Natural killer cell (primary cell): Measurements from ENCODE around the gene CXCR5. TPM values are rescaled to one million over a fixed set of nuclear protein-coding genes. Genes with fewer than 3 reads are reported as not detected.

Experiments used
- ATAC-seq, 3 donors: fragments of 150-1000 bp in 2 of 3; fragments of 200-7000 bp in 1 of 3; cut with Tn5 transposase; 1 replicate in 1 of 3; 2 replicates in 2 of 3; pipeline ENCODE4 v1.10.0; 2021; ENCODE audit warnings: mild to moderate bottlenecking in 2 of 3, moderate library complexity in 2 of 3
- DNase-seq, 2 donors: peaks; one replicate each; pipeline versions ENCODE4 v3.0.0 to v3.0.0-alpha.2; 2013 to 2021; ENCODE audit warnings: mixed read lengths in 1 of 2
- H3K27ac ChIP-seq: one replicate; pipeline ENCODE4 v1.5.1; 2013; ENCODE audit warnings: mild to moderate bottlenecking, low read length
- H3K27me3 ChIP-seq: one replicate; pipeline ENCODE4 v1.6.1; 2013; ENCODE audit warnings: low read length; ENCODE audit not compliant: control insufficient read depth, insufficient read depth
- H3K36me3 ChIP-seq: one replicate; pipeline ENCODE4 v1.6.1; 2013; ENCODE audit warnings: low read length; ENCODE audit not compliant: control insufficient read depth, insufficient read depth
- H3K4me1 ChIP-seq: one replicate; pipeline ENCODE4 v1.6.1; 2013; ENCODE audit warnings: low read length; ENCODE audit not compliant: control insufficient read depth, insufficient read depth
- H3K4me3 ChIP-seq: one replicate; pipeline ENCODE4 v1.5.1; 2013; ENCODE audit warnings: low read length
- H3K9me3 ChIP-seq: one replicate; pipeline ENCODE4 v1.6.1; 2013; ENCODE audit warnings: low read length; ENCODE audit not compliant: control insufficient read depth, insufficient read depth
- H3K27ac Mint-ChIP-seq, 2 donors: one replicate each; pipeline ENCODE4 v1.8.0; 2022; ENCODE audit warnings: mild to moderate bottlenecking in 2 of 2, mixed read lengths in 2 of 2, moderate library complexity in 1 of 2
- H3K27me3 Mint-ChIP-seq, 2 donors: one replicate each; pipeline ENCODE4 v1.8.0; 2022; ENCODE audit warnings: low read depth in 2 of 2, mixed read lengths in 2 of 2
- H3K36me3 Mint-ChIP-seq: one replicate; pipeline ENCODE4 v1.8.0; 2022; ENCODE audit warnings: mixed read lengths
- H3K4me1 Mint-ChIP-seq, 2 donors: one replicate each; pipeline ENCODE4 v1.8.0; 2022; ENCODE audit warnings: mixed read lengths in 2 of 2
- H3K4me3 Mint-ChIP-seq: one replicate; pipeline ENCODE4 v1.8.0; 2022; ENCODE audit warnings: mild to moderate bottlenecking, moderate library complexity, mixed read lengths
- H3K9me3 Mint-ChIP-seq, 2 donors: one replicate each; pipeline ENCODE4 v1.8.0; 2022; ENCODE audit warnings: mixed read lengths in 2 of 2
- WGBS: methylation state at CpG from one replicate; pipeline ENCODE4 v1.1.7; 2013; ENCODE audit warnings: missing lambda C conversion rate; ENCODE audit not compliant: insufficient coverage; 5-methylcytosine and 5-hydroxymethylcytosine counted together
- intact Hi-C: fragments of 100-400 bp; cut with micrococcal nuclease; formaldehyde crosslinking; loops from one replicate; pipeline ENCODE4 v1.14.2; 2022
- total RNA-seq, 4 donors: library from RNA; stranded (reverse); fragments of 120-200 nt in 1 of 4; gene quantifications; one replicate each; pipeline versions ENCODE4 v1.2.3 to v1.2.4, GENCODE V29; 2013 to 2022
- TF ChIP-seq, protein P1 (sequence below): fragments of 200-600 bp; IDR thresholded peaks from one replicate; pipeline ENCODE4 v1.8.0; 2022; ENCODE audit warnings: antibody characterized with exemption

The CXCR5 gene
- total RNA-seq, 3 donors from 2014 or later (not counting 1 experiment from before 2014, with no cell fraction given) = 0.56 to 1.3 (median 0.86) TPM

DNA sequence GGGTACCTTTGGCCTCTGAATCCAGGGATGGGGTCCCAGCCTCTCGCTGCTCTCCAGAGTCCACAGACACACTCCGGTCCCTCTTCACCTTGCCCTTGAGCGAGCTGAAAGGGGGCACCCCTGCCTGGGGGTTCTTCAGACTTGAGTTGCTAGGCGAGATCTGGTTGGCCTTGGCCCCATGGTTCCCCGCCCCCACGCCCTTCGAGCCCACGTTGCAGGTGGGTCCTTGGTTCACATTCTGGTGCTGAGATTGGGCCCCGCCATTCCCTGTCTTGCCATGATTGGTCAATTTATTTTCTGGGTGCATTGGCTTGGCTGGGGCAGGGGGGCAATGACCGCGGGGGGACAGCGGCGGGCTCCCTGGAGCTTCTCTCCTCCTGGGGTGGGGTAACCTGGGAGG, 24.6 kb downstream of the CXCR5 start:
- intact Hi-C loops = no loop called here
- WGBS = 90% methylated on average over 13 of the region's 13 CpGs
- Histone ChIP-seq H3K4me1 (peaks cover 57% of the 10 kb centered on the region), H3K9me3 (no peaks in the 10 kb centered on the region), H3K36me3 (peaks cover 43% of the 10 kb centered on the region), H3K27ac (no peak overlapping the region), H3K27me3 (no peaks in the 10 kb centered on the region), H3K4me3 (no peak overlapping the region)
- Mint-ChIP-seq H3K36me3 (peaks cover 11% of the 10 kb centered on the region), H3K4me1 (peaks cover 40 to 60% of the 10 kb centered on the region in 2 donors), H3K27me3 (no peaks in the 10 kb centered on the region), H3K9me3 (no peaks in the 10 kb centered on the region), H3K27ac (peak overlapping the region; percentile 86 to 90), H3K4me3 (no peak overlapping the region)
- TF ChIP-seq, protein P1, sequence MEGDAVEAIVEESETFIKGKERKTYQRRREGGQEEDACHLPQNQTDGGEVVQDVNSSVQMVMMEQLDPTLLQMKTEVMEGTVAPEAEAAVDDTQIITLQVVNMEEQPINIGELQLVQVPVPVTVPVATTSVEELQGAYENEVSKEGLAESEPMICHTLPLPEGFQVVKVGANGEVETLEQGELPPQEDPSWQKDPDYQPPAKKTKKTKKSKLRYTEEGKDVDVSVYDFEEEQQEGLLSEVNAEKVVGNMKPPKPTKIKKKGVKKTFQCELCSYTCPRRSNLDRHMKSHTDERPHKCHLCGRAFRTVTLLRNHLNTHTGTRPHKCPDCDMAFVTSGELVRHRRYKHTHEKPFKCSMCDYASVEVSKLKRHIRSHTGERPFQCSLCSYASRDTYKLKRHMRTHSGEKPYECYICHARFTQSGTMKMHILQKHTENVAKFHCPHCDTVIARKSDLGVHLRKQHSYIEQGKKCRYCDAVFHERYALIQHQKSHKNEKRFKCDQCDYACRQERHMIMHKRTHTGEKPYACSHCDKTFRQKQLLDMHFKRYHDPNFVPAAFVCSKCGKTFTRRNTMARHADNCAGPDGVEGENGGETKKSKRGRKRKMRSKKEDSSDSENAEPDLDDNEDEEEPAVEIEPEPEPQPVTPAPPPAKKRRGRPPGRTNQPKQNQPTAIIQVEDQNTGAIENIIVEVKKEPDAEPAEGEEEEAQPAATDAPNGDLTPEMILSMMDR = no peak
- DNase-seq = no peak
- no peak for ATAC-seq

DNA sequence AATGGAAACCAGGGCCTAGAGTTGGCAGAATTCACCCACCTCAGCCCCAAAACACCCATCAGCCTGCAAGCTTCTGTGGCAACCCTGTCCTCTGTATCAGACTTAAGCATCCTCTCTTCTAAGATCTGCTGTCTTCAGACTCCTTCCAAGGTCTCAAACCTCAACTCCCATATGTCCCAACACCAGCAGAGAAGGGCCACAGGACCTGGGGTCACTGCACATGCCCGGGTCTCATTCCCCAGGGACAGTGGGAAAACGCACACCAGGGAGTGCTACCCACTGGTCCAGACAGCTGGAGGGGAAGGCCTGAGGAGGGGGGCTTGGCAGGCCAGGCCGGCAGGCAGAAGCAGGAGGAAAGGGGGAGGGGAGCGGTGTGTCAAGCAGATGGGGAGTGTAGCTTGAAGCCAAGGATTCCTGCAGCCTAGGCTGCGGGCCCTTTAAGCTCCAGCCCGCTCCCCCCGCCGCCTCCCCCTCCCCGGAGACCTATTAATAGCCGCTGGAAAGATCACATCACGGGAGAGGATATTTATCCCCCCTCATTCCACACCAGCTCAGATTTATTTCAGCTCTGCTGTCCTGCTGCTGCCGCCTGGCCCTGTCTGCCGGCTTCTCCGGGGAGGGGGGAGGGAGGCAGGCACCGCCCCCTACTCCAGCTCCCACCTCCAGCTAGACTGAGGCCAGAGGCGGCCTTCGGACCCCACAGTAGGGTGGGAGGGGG, 25.4 kb downstream of the CXCR5 start:
- Histone ChIP-seq H3K4me3 (no peak overlapping the region), H3K4me1 (peaks cover 65% of the 10 kb centered on the region), H3K27ac (peak overlapping the region; percentile 94), H3K9me3 (no peaks in the 10 kb centered on the region), H3K36me3 (peaks cover 37% of the 10 kb centered on the region), H3K27me3 (no peaks in the 10 kb centered on the region)
- ATAC-seq = no peak
- H3K36me3 Mint-ChIP-seq = peaks cover 11% of the 10 kb centered on the region
- 55% methylated on average over 10 of the region's 17 CpGs for WGBS
- no peaks in the 10 kb centered on the region for H3K9me3 Mint-ChIP-seq
- peak overlapping the region; percentile 86 to 90 for H3K27ac Mint-ChIP-seq
- peak overlapping the region; percentile 50 for H3K4me3 Mint-ChIP-seq
- TF ChIP-seq, protein P1 = no peak
- H3K4me1 Mint-ChIP-seq = peaks cover 42 to 68% of the 10 kb centered on the region in 2 donors
- no peaks in the 10 kb centered on the region for H3K27me3 Mint-ChIP-seq
- DNase-seq = peak in 1 of 2 donors; percentile 58
- intact Hi-C loops = no loop called here

DNA sequence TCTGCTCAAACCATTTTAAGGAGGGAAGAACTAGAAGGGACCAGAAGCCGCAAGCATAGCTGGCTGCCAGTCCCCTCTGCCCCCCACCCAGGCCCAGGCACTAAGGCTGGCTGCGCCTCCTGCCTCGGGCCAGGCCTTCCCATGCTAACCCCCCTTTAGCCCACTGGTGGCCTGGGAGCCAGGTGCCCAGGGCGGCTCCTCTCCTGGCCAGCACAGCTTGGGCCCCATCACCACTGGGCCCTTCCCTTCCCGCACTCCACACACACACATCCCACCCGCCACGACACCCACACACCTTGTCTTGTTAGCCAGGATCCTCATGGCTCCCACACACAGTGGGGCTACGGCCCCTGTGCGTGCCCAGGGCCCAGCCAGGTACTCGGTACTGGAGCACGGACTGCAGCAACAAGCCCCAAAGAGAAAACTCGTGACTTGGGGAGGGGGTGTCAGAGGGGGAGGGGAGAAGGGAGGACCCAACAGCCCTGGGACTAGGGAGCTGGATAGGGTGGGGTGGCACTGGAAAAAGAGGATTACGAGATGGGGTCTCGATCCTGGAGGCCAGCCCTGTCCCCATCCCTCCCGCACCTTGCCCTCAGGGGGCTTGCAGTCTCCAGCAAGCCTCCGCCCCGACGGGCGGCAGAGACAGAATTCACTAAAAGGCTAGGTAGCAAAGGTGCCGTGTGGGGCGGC, 26.1 kb downstream of the CXCR5 start:
- WGBS = 93% methylated on average over 21 of the region's 21 CpGs
- Mint-ChIP-seq H3K36me3 (peaks cover 11% of the 10 kb centered on the region), H3K4me1 (peaks cover 50 to 75% of the 10 kb centered on the region in 2 donors)

More for the DNA sequence above, 26.1 kb downstream of the CXCR5 start:
- TF ChIP-seq, protein P1 = no peak
- DNase-seq (no peak), ATAC-seq (no peak)
- Histone ChIP-seq H3K27me3 (no peaks in the 10 kb centered on the region), H3K4me1 (peaks cover 72% of the 10 kb centered on the region), H3K9me3 (no peaks in the 10 kb centered on the region), H3K27ac (peak overlapping the region; percentile 94), H3K4me3 (no peak overlapping the region), H3K36me3 (peaks cover 31% of the 10 kb centered on the region)
- Mint-ChIP-seq H3K27ac (peak overlapping the region; percentile 86 to 90), H3K27me3 (no peaks in the 10 kb centered on the region), H3K9me3 (no peaks in the 10 kb centered on the region), H3K4me3 (peak overlapping the region; percentile 6)
- intact Hi-C loops = no loop called here
